ENCODE measurements around the gene GRM7. TPM values are rescaled to one million over a fixed set of nuclear protein-coding genes. Genes with fewer than 3 reads are reported as not detected.

The GRM7 gene
- polyA plus RNA-seq, 3 donors: not detected

- H3K4me3 ChIP-seq (replicated peaks in 1 of 3; ENCODE audit: low read depth in 2 of 3, low read length in 3 of 3): no peak overlapping the region
These were observed 3.4 kb upstream of the GRM7 start for GRCh38 chr3:6857510-6857909.

GRCh38 chr3:6860149-6860953, 564 bp upstream of the GRM7 start:
- WGBS (ENCODE audit: insufficient coverage): 4% methylated on average over 19 of the region's 28 CpGs
- H3K9me3 ChIP-seq (replicated peaks in 1 of 2; ENCODE audit: control insufficient read depth in 1 of 2, insufficient read depth in 1 of 2, low read length in 2 of 2): peaks cover 0 to 5% of the 10 kb centered on the region in 2 donors
- H3K4me2 ChIP-seq (replicated peaks; ENCODE audit: extremely low read depth, low read length, poor library complexity, severe bottlenecking): no peak overlapping the region
- TF ChIP-seq CTCF (IDR thresholded peaks at IDR 0.05): no peak
- H3K36me3 ChIP-seq (replicated peaks in 1 of 2; ENCODE audit: control insufficient read depth in 1 of 2, insufficient read depth in 2 of 2, low read length in 2 of 2): no peaks in the 10 kb centered on the region
- no peak overlapping the region for H3K4me3 ChIP-seq (replicated peaks in 1 of 3; ENCODE audit: low read depth in 2 of 3, low read length in 3 of 3)
- peaks cover 5 to 43% of the 10 kb centered on the region in 2 donors for H3K27me3 ChIP-seq (ENCODE audit: control insufficient read depth in 2 of 2, insufficient read depth in 2 of 2, low read length in 2 of 2)
- no peak overlapping the region for H2AFZ ChIP-seq (ENCODE audit: insufficient read depth, low read depth, low read length, poor library complexity, severe bottlenecking)
- H3K79me2 ChIP-seq (ENCODE audit: insufficient read depth, low read length): no peaks in the 10 kb centered on the region
- H3K9me3 Mint-ChIP-seq: peaks cover 0 to 15% (median 7%) of the 10 kb centered on the region in 7 donors
- no peak overlapping the region for H3K9ac ChIP-seq (ENCODE audit: insufficient read depth, low read length, poor library complexity, severe bottlenecking)
- no peak overlapping the region for H3K27ac ChIP-seq (ENCODE audit: low read depth in 1 of 2, low read length in 2 of 2)
- no peaks in the 10 kb centered on the region for H3K4me1 ChIP-seq (ENCODE audit: control insufficient read depth in 1 of 2, insufficient read depth in 2 of 2, low read length in 2 of 2)
- H3K27me3 Mint-ChIP-seq (ENCODE audit: low read depth in 3 of 3): peaks cover 34 to 47% (median 37%) of the 10 kb centered on the region in 3 donors
- H3K27ac Mint-ChIP-seq: no peak overlapping the region
- intact Hi-C loops (cut with micrococcal nuclease): no loop called here
- no peak for DNase-seq
- H3K36me3 Mint-ChIP-seq: peaks cover 0 to 2% of the 10 kb centered on the region in 2 donors
- peak overlapping the region in 1 of 2 donors; percentile 39 for H3K4me3 Mint-ChIP-seq
- no peaks in the 10 kb centered on the region for H4K20me1 ChIP-seq (ENCODE audit: insufficient read depth, low read length)
- H3K4me1 Mint-ChIP-seq: no peaks in the 10 kb centered on the region

More at GRCh38 chr3:6857510-6857909, 3.4 kb upstream of the GRM7 start:
- Histone ChIP-seq H3K27me3 (ENCODE audit: control insufficient read depth in 2 of 2, insufficient read depth in 2 of 2, low read length in 2 of 2) (peaks cover 5 to 24% of the 10 kb centered on the region in 2 donors), H4K20me1 (ENCODE audit: insufficient read depth, low read length) (no peaks in the 10 kb centered on the region), H3K27ac (ENCODE audit: low read depth in 1 of 2, low read length in 2 of 2) (no peak overlapping the region), H3K4me1 (ENCODE audit: control insufficient read depth in 1 of 2, insufficient read depth in 2 of 2, low read length in 2 of 2) (no peaks in the 10 kb centered on the region), H2AFZ (ENCODE audit: insufficient read depth, low read depth, low read length, poor library complexity, severe bottlenecking) (no peak overlapping the region), H3K79me2 (ENCODE audit: insufficient read depth, low read length) (no peaks in the 10 kb centered on the region), H3K4me2 (replicated peaks; ENCODE audit: extremely low read depth, low read length, poor library complexity, severe bottlenecking) (no peak overlapping the region), H3K9me3 (replicated peaks in 1 of 2; ENCODE audit: control insufficient read depth in 1 of 2, insufficient read depth in 1 of 2, low read length in 2 of 2) (peaks cover 0 to 5% of the 10 kb centered on the region in 2 donors), H3K9ac (ENCODE audit: insufficient read depth, low read length, poor library complexity, severe bottlenecking) (no peak overlapping the region), H3K36me3 (replicated peaks in 1 of 2; ENCODE audit: control insufficient read depth in 1 of 2, insufficient read depth in 2 of 2, low read length in 2 of 2) (no peaks in the 10 kb centered on the region)
- intact Hi-C loops (cut with micrococcal nuclease): no loop called here
- no peak overlapping the region for H3K4me3 Mint-ChIP-seq
- DNase-seq: no peak
- no peak overlapping the region for H3K27ac Mint-ChIP-seq
- H3K27me3 Mint-ChIP-seq (ENCODE audit: low read depth in 3 of 3): peaks cover 19 to 32% (median 24%) of the 10 kb centered on the region in 3 donors
- no peaks in the 10 kb centered on the region for H3K36me3 Mint-ChIP-seq
- H3K9me3 Mint-ChIP-seq: peaks cover 0 to 10% (median 6%) of the 10 kb centered on the region in 7 donors
- H3K4me1 Mint-ChIP-seq: no peaks in the 10 kb centered on the region
- TF ChIP-seq CTCF (IDR thresholded peaks at IDR 0.05): no peak
- no CpG with 5 or more reads among the region's 5 CpGs for WGBS (ENCODE audit: insufficient coverage)

Data from CD14-positive monocyte (primary cell).